ENCODE results near the gene CSRNP3.

DNA sequence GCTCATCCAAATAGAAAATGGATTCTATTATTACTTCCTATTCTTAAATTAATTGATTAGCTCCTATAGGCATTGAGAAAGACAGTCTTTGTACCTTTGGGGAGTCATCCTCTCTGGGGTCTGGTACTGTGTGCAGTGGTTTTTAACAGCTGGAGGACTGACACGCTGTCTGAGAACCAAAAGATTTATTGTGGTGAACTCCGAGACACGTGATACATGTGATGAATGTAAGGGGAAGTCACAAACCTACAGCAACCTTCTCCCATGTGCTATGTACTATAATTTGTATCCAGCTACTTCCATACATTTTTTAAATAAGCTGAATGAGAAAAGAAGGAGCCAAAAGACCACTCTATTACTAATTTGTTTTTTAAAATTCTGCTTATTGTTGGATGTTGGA is 190.9 kb downstream of the CSRNP3 start:
- TF ChIP-seq, protein P1, sequence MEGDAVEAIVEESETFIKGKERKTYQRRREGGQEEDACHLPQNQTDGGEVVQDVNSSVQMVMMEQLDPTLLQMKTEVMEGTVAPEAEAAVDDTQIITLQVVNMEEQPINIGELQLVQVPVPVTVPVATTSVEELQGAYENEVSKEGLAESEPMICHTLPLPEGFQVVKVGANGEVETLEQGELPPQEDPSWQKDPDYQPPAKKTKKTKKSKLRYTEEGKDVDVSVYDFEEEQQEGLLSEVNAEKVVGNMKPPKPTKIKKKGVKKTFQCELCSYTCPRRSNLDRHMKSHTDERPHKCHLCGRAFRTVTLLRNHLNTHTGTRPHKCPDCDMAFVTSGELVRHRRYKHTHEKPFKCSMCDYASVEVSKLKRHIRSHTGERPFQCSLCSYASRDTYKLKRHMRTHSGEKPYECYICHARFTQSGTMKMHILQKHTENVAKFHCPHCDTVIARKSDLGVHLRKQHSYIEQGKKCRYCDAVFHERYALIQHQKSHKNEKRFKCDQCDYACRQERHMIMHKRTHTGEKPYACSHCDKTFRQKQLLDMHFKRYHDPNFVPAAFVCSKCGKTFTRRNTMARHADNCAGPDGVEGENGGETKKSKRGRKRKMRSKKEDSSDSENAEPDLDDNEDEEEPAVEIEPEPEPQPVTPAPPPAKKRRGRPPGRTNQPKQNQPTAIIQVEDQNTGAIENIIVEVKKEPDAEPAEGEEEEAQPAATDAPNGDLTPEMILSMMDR (IDR thresholded peaks at IDR 0.05) = no peak
- no peak for TF ChIP-seq EP300 (IDR thresholded peaks at IDR 0.05)

Measured in ovary (tissue), 3 donors.